BJ (cell line): Measurements from ENCODE around the gene RERE. TPM values are rescaled to one million over a fixed set of nuclear protein-coding genes. Genes with fewer than 3 reads are reported as not detected.
A peak's percentile ranks its signal among the peaks of the same experiment; 100 is the strongest.

ENCODE experiments used
- CTCF ChIA-PET: fragments of 350-600 bp; formaldehyde crosslinking; extraction: SDS; loops from one replicate; lab custom pipeline; 2021; ENCODE audit warnings: antibody characterized with exemption, inconsistent platforms; lab: Yijun Ruan, JAX
- POLR2A ChIA-PET: fragments of 300-600 bp; sonication (Branson Sonifier 250); formaldehyde crosslinking; extraction: SDS; loops from one replicate; lab custom pipeline; 2021; ENCODE audit warnings: antibody characterized with exemption; lab: Charles Lee
- DNase-seq: peaks from one replicate; pipeline ENCODE4 v3.0.0-alpha.2; 2011; ENCODE audit warnings: low read depth
- H3K27me3 ChIP-seq: 2 replicates; pipeline ENCODE4 v1.6.0; 2011; ENCODE audit warnings: low read length; ENCODE audit not compliant: control insufficient read depth, insufficient read depth
- H3K36me3 ChIP-seq: 2 replicates; pipeline ENCODE4 v1.5.1; 2011; ENCODE audit warnings: low read length; ENCODE audit not compliant: control insufficient read depth, insufficient read depth
- H3K4me3 ChIP-seq: 2 replicates; pipeline ENCODE4 v1.5.1; 2011; ENCODE audit warnings: low read depth, mild to moderate bottlenecking, control low read depth, low read length
- polyA plus RNA-seq: library from polyadenylated mRNA; depleted of rRNA; stranded (reverse); fragments of >200 nt; gene quantifications from 2 replicates; pipeline ENCODE4 v1.2.3, GENCODE V29; 2011
- TF ChIP-seq, protein P1 (sequence below): IDR thresholded peaks from 2 replicates; pipeline ENCODE4 v1.5.1; 2011; ENCODE audit warnings: low read depth, mild to moderate bottlenecking, control low read depth, inconsistent platforms, low read length, moderate library complexity; ENCODE audit not compliant: insufficient read depth

Gene RERE
- polyA plus RNA-seq, 1 experiment, result 3.8 TPM

DNA sequence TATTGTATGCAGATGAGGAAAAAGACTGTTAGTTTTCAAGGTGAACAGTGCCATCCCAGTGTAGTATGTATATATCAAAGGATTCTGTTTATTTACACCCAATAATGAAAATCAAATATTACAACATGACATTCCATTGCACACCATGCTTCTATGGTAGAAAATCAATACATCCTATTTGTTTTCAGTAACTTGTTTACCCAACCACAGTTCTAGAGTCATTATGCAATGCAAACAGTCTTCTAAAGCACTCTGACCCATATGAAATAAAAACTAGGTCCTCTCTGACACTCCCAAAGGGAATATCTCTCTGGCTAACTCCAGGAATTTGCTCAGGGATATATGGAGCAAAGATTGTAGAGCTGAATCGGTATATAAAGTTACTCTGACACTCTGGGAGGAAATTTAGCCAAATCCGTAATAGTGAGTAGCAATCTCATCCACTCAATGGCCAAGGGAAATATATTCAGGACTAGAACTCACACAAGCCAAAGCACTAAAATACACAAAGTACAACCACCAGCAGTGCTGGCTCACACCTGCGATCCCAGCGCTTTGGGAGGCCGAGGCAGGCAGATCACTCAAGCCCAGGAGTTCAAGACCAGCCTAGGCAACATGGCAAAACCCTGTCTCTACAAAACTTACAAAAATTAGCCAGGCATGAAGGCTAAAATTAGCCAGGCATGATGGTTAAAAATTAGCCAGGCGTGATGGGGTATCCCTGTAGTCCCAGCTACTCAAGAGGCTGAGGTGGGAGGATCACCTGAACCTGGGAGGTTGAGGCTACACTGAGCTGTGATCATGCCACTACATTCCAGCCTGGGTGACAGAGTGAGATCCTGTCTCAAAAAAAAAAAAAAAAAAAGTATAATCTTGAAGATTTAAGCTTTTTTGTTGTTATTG, 75.2 kb downstream of the RERE start:
- no peaks in the 10 kb centered on the region for H3K27me3 ChIP-seq
- H3K4me3 ChIP-seq, result no peak overlapping the region
- ChIA-PET CTCF (interaction anchor here (0.8 to 1.4 kb wide), 2 partner anchors 10 to 16 kb away, joined by 4 to 5 read pairs; no protein-coding TSS in a partner anchor), POLR2A (no interaction called here)
- TF ChIP-seq, protein P1, sequence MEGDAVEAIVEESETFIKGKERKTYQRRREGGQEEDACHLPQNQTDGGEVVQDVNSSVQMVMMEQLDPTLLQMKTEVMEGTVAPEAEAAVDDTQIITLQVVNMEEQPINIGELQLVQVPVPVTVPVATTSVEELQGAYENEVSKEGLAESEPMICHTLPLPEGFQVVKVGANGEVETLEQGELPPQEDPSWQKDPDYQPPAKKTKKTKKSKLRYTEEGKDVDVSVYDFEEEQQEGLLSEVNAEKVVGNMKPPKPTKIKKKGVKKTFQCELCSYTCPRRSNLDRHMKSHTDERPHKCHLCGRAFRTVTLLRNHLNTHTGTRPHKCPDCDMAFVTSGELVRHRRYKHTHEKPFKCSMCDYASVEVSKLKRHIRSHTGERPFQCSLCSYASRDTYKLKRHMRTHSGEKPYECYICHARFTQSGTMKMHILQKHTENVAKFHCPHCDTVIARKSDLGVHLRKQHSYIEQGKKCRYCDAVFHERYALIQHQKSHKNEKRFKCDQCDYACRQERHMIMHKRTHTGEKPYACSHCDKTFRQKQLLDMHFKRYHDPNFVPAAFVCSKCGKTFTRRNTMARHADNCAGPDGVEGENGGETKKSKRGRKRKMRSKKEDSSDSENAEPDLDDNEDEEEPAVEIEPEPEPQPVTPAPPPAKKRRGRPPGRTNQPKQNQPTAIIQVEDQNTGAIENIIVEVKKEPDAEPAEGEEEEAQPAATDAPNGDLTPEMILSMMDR, result no peak
- H3K36me3 ChIP-seq, result no peaks in the 10 kb centered on the region
- no peak for DNase-seq

DNA sequence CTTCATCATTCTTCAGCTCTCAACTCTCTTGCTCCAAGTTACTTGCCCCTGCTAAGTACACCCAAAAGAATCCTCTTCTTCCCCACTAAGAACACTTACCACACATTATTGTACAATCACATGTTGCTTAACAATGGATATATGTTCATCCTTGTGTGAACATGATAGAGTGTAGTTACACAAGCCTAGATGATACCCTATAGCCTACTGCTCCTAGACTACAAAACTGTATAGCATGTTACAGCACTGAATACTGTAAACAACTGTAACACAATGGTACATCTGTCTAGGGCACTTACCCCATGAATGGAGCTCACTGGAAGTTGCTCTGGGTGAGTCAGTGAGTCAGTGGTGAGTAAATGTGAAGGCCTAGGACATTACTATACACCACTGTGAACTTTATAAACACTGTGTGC, 77.4 kb downstream of the RERE start:
- TF ChIP-seq, protein P1, result no peak
- Histone ChIP-seq H3K27me3 (no peaks in the 10 kb centered on the region), H3K36me3 (no peaks in the 10 kb centered on the region), H3K4me3 (no peak overlapping the region)
- POLR2A ChIA-PET, result no interaction called here
- peak; percentile 19 for DNase-seq
- CTCF ChIA-PET, result interaction anchor here (0.8 to 4.6 kb wide), 4 partner anchors 9 to 109 kb away, joined by 3 to 28 read pairs (median 3); no protein-coding TSS in a partner anchor

GRCh38 chr1:8739377-8739776, 78.1 kb downstream of the RERE start:
- POLR2A ChIA-PET, result no interaction called here
- no peaks in the 10 kb centered on the region for H3K36me3 ChIP-seq
- CTCF ChIA-PET, result interaction anchor here (0.6 to 4.6 kb wide), 3 partner anchors 12 to 229 kb away, joined by 3 to 28 read pairs (median 3); no protein-coding TSS in a partner anchor
- H3K27me3 ChIP-seq, result no peaks in the 10 kb centered on the region
- no peak overlapping the region for H3K4me3 ChIP-seq
- DNase-seq, result no peak
- TF ChIP-seq, protein P1, result no peak

GRCh38 chr1:8736927-8737326, 80.5 kb downstream of the RERE start:
- TF ChIP-seq, protein P1, result no peak
- no peak for DNase-seq
- ChIA-PET POLR2A (no interaction called here), CTCF (interaction anchor here (0.6 to 4.6 kb wide), 3 partner anchors 10 to 65 kb away, joined by 4 to 28 read pairs (median 5); no protein-coding TSS in a partner anchor)
- H3K36me3 ChIP-seq, result no peaks in the 10 kb centered on the region
- no peak overlapping the region for H3K4me3 ChIP-seq
- H3K27me3 ChIP-seq, result no peaks in the 10 kb centered on the region

DNA sequence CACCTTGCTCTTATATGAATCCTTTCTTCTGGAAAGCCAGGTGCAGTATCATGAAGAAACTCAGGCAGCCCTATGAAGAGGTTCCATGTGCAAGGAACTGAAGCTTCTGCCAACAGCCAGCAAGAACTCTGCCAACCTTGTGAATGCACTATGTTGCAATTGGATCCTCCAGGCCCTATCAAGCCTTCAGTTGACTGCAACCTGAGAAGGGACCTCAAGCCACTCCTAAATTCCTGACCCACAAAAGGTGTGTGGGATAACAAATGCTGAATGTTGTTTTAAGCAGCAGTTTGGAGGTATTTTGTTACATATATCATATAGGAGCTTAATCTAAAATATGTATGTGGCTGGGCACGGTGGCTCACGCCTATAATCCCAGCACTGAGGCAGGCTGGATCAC, 84.0 kb downstream of the RERE start:
- CTCF ChIA-PET, result interaction anchor here (1.6 kb wide), 1 partner anchor 10 kb away, joined by 3 read pairs; no protein-coding TSS in a partner anchor
- no peak for DNase-seq
- no peaks in the 10 kb centered on the region for H3K36me3 ChIP-seq
- TF ChIP-seq, protein P1, result no peak
- H3K27me3 ChIP-seq, result no peaks in the 10 kb centered on the region
- H3K4me3 ChIP-seq, result no peak overlapping the region
- POLR2A ChIA-PET, result no interaction called here
